Measurements from ENCODE around the gene UGP2. TPM values are rescaled to one million over a fixed set of nuclear protein-coding genes. Genes with fewer than 3 reads are reported as not detected.

UGP2 gene
- total RNA-seq, 1 experiment from 2014 or later = 78.4 TPM

- DNase-seq (ENCODE audit: unreplicated experiment) = peak; percentile 39
- POLR2A ChIA-PET = interaction anchor here (0.6 to 4.1 kb wide), 4 partner anchors 12 to 228 kb away, joined by 3 to 42 read pairs (median 3); partner anchors contain the start of gene UGP2
- Mint-ChIP-seq H3K36me3 (ENCODE audit: insufficient read depth, unreplicated experiment) (no peaks in the 10 kb centered on the region), H3K4me3 (ENCODE audit: unreplicated experiment) (no peak overlapping the region), H3K4me1 (ENCODE audit: insufficient read depth, unreplicated experiment) (peaks cover 12% of the 10 kb centered on the region), H3K27me3 (ENCODE audit: insufficient read depth, unreplicated experiment) (no peaks in the 10 kb centered on the region), H3K9me3 (ENCODE audit: unreplicated experiment) (no peaks in the 10 kb centered on the region), H3K27ac (ENCODE audit: low read depth, unreplicated experiment) (no peak overlapping the region)
- intact Hi-C loops (cut with micrococcal nuclease) = no loop called here
- no TSS peak for BruUV-seq (replicated peaks)
- CTCF ChIA-PET = interaction anchor here (1.0 kb wide), 1 partner anchor 129 kb away, joined by 4 read pairs; no protein-coding TSS in a partner anchor
- no peak for TF ChIP-seq CTCF (IDR thresholded peaks at IDR 0.05; ENCODE audit: unreplicated experiment)
These were observed 13.9 kb upstream of the UGP2 start for GRCh38 chr2:63827749-63828148.

GRCh38 chr2:63831176-63831575 is 10.5 kb upstream of the UGP2 start:
- Mint-ChIP-seq H3K4me3 (ENCODE audit: unreplicated experiment) (no peak overlapping the region), H3K27ac (ENCODE audit: low read depth, unreplicated experiment) (no peak overlapping the region), H3K36me3 (ENCODE audit: insufficient read depth, unreplicated experiment) (no peaks in the 10 kb centered on the region), H3K9me3 (ENCODE audit: unreplicated experiment) (no peaks in the 10 kb centered on the region), H3K4me1 (ENCODE audit: insufficient read depth, unreplicated experiment) (peaks cover 12% of the 10 kb centered on the region), H3K27me3 (ENCODE audit: insufficient read depth, unreplicated experiment) (no peaks in the 10 kb centered on the region)
- DNase-seq (ENCODE audit: unreplicated experiment) = no peak
- BruUV-seq (replicated peaks) = no TSS peak
- ChIA-PET CTCF (no interaction called here), POLR2A (no interaction called here)
- intact Hi-C loops (cut with micrococcal nuclease) = no loop called here
- TF ChIP-seq CTCF (IDR thresholded peaks at IDR 0.05; ENCODE audit: unreplicated experiment) = no peak

- no peak for TF ChIP-seq CTCF (IDR thresholded peaks at IDR 0.05; ENCODE audit: unreplicated experiment)
- Mint-ChIP-seq H3K4me1 (ENCODE audit: insufficient read depth, unreplicated experiment) (peaks cover 5% of the 10 kb centered on the region), H3K27me3 (ENCODE audit: insufficient read depth, unreplicated experiment) (no peaks in the 10 kb centered on the region), H3K36me3 (ENCODE audit: insufficient read depth, unreplicated experiment) (no peaks in the 10 kb centered on the region), H3K4me3 (ENCODE audit: unreplicated experiment) (no peak overlapping the region), H3K9me3 (ENCODE audit: unreplicated experiment) (no peaks in the 10 kb centered on the region), H3K27ac (ENCODE audit: low read depth, unreplicated experiment) (no peak overlapping the region)
- POLR2A ChIA-PET = interaction anchor here (1.0 to 1.3 kb wide), 3 partner anchors 10 to 246 kb away, joined by 3 to 5 read pairs (median 3); partner anchors contain the start of genes MDH1 and WDPCP
- no peak for DNase-seq (ENCODE audit: unreplicated experiment)
- intact Hi-C loops (cut with micrococcal nuclease) = no loop called here
- CTCF ChIA-PET = interaction anchor here (0.7 to 1.1 kb wide), 2 partner anchors 71 to 136 kb away, joined by 3 to 6 read pairs; no protein-coding TSS in a partner anchor
- BruUV-seq (replicated peaks) = no TSS peak
These were observed 7.3 kb upstream of the UGP2 start for GRCh38 chr2:63834401-63834800.

GRCh38 chr2:63837036-63837594 is 4.6 kb upstream of the UGP2 start:
- H3K4me3 Mint-ChIP-seq (ENCODE audit: unreplicated experiment) = no peak overlapping the region

More at GRCh38 chr2:63837036-63837594, 4.6 kb upstream of the UGP2 start:
- Mint-ChIP-seq H3K27ac (ENCODE audit: low read depth, unreplicated experiment) (no peak overlapping the region), H3K4me1 (ENCODE audit: insufficient read depth, unreplicated experiment) (peaks cover 5% of the 10 kb centered on the region), H3K36me3 (ENCODE audit: insufficient read depth, unreplicated experiment) (peaks cover 5% of the 10 kb centered on the region), H3K9me3 (ENCODE audit: unreplicated experiment) (no peaks in the 10 kb centered on the region), H3K27me3 (ENCODE audit: insufficient read depth, unreplicated experiment) (no peaks in the 10 kb centered on the region)
- ChIA-PET POLR2A (interaction anchor here (0.7 to 1.3 kb wide), 3 partner anchors 26 to 145 kb away, joined by 3 to 5 read pairs (median 3); no protein-coding TSS in a partner anchor), CTCF (no interaction called here)
- intact Hi-C loops (cut with micrococcal nuclease) = no loop called here
- DNase-seq (ENCODE audit: unreplicated experiment) = no peak
- TF ChIP-seq CTCF (IDR thresholded peaks at IDR 0.05; ENCODE audit: unreplicated experiment) = no peak
- no TSS peak for BruUV-seq (replicated peaks)
